T-cell (primary cell): ENCODE measurements around the gene BIK. TPM values are rescaled to one million over a fixed set of nuclear protein-coding genes. Genes with fewer than 3 reads are reported as not detected.
A peak's percentile ranks its signal among the peaks of the same experiment; 100 is the strongest.

Source experiments
- ATAC-seq, 4 experiments: fragments of 200-7000 bp in 3 of 4; fragments of 150-1000 bp in 1 of 4; cut with Tn5 transposase; replicated peaks in 1 of 4; 1 replicate in 3 of 4; 2 replicates in 1 of 4; pipeline ENCODE4 v1.10.0; 2021; ENCODE audit warnings: moderate library complexity in 3 of 4, mild to moderate bottlenecking in 2 of 4, moderate number of reproducible peaks in 1 of 4
- CTCF ChIA-PET, 2 donors: fragments of 300-600 bp; sonication (Branson Sonifier 250); formaldehyde crosslinking; loops; one replicate each; lab custom pipeline; 2022; ENCODE audit warnings: antibody characterized with exemption in 2 of 2; lab: Charles Lee
- POLR2A ChIA-PET, 2 donors: fragments of 300-600 bp; sonication (Branson Sonifier 250); formaldehyde crosslinking; loops; one replicate each; lab custom pipeline; 2022; ENCODE audit warnings: antibody characterized with exemption in 2 of 2; lab: Charles Lee
- DNase-seq, 35 experiments: peaks; one replicate each; pipeline versions ENCODE4 v3.0.0 to v3.0.0-alpha.2; 2013 to 2023
- H3K27ac ChIP-seq: one replicate; pipeline ENCODE4 v1.5.1; 2013; ENCODE audit warnings: low read length
- H3K27me3 ChIP-seq, 2 experiments: replicated peaks in 1 of 2; 1 replicate in 1 of 2; 2 replicates in 1 of 2; pipeline versions ENCODE4 v1.6.1 to v1.7.0; 2013; ENCODE audit warnings: low read length in 1 of 2, mixed read lengths in 1 of 2; ENCODE audit not compliant: control insufficient read depth in 2 of 2, insufficient read depth in 2 of 2; ENCODE audit errors: extremely low read depth in 1 of 2
- H3K36me3 ChIP-seq, 2 donors: 1 replicate in 1 of 2; 2 replicates in 1 of 2; pipeline versions ENCODE4 v1.6.1 to v1.7.0; 2013; ENCODE audit warnings: low read length in 1 of 2; ENCODE audit not compliant: control insufficient read depth in 2 of 2, insufficient read depth in 1 of 2; ENCODE audit errors: extremely low read depth in 1 of 2
- H3K4me1 ChIP-seq, 2 experiments: 1 replicate in 1 of 2; 2 replicates in 1 of 2; pipeline versions ENCODE4 v1.6.1 to v1.7.0; 2013; ENCODE audit warnings: low read length in 2 of 2, mixed read lengths in 1 of 2; ENCODE audit not compliant: insufficient read depth in 2 of 2, control insufficient read depth in 1 of 2; ENCODE audit errors: extremely low read depth in 1 of 2
- H3K4me3 ChIP-seq, 2 donors: 1 replicate in 1 of 2; 2 replicates in 1 of 2; pipeline versions ENCODE4 v1.5.1 to v1.7.0; 2013; ENCODE audit warnings: mild to moderate bottlenecking in 2 of 2, low read length in 1 of 2, moderate library complexity in 1 of 2; ENCODE audit not compliant: control insufficient read depth in 1 of 2; ENCODE audit errors: extremely low read depth in 1 of 2
- H3K9me3 ChIP-seq: 2 replicates; pipeline ENCODE4 v1.7.0; 2013
- H3K27ac Mint-ChIP-seq, 2 donors: one replicate each; pipeline ENCODE4 v1.8.0; 2020 to 2021; ENCODE audit warnings: mild to moderate bottlenecking in 2 of 2, mixed read lengths in 2 of 2
- H3K27me3 Mint-ChIP-seq, 2 donors: one replicate each; pipeline ENCODE4 v1.8.0; 2021 to 2022; ENCODE audit warnings: mixed read lengths in 2 of 2
- H3K36me3 Mint-ChIP-seq: one replicate; pipeline ENCODE4 v1.8.0; 2021; ENCODE audit warnings: mixed read lengths
- H3K4me1 Mint-ChIP-seq, 3 donors: one replicate each; pipeline ENCODE4 v1.8.0; 2020 to 2022; ENCODE audit warnings: mixed read lengths in 3 of 3, mild to moderate bottlenecking in 1 of 3
- H3K4me3 Mint-ChIP-seq, 3 donors: one replicate each; pipeline ENCODE4 v1.8.0; 2020 to 2022; ENCODE audit warnings: mild to moderate bottlenecking in 3 of 3, mixed read lengths in 3 of 3, moderate library complexity in 3 of 3
- H3K9me3 Mint-ChIP-seq, 3 donors: one replicate each; pipeline ENCODE4 v1.8.0; 2020 to 2022; ENCODE audit warnings: mixed read lengths in 3 of 3
- WGBS: methylation state at CpG from one replicate; pipeline ENCODE4 v1.1.5; 2013; ENCODE audit warnings: missing lambda C conversion rate; ENCODE audit not compliant: insufficient coverage; 5-methylcytosine and 5-hydroxymethylcytosine counted together
- total RNA-seq, 35 experiments: library from RNA in 6 of 35; stranded (reverse) in 6 of 35; fragments of 120-200 nt in 1 of 35; gene quantifications; one replicate each; pipeline versions ENCODE4 v1.2.1 to v1.2.4 and lab custom pipeline; 2013 to 2026

The BIK gene
- total RNA-seq, 5 donors from 2014 or later (not counting 1 experiment from before 2014, with no cell fraction given) = 2.0 to 3.2 (median 2.7) TPM

- Histone ChIP-seq H3K9me3 (no peaks in the 10 kb centered on the region), H3K36me3 (peaks cover 0 to 7% of the 10 kb centered on the region in 2 donors), H3K27ac (no peak overlapping the region), H3K27me3 (no peaks in the 10 kb centered on the region), H3K4me1 (peaks cover 0 to under 1% of the 10 kb centered on the region in 2 experiments), H3K4me3 (no peak overlapping the region)
- 94% methylated on average over 20 of the region's 24 CpGs for WGBS
- Mint-ChIP-seq H3K4me3 (no peak overlapping the region), H3K4me1 (peaks cover 2 to 18% (median 10%) of the 10 kb centered on the region in 3 donors), H3K9me3 (no peaks in the 10 kb centered on the region), H3K27me3 (no peaks in the 10 kb centered on the region), H3K36me3 (peaks cover 10% of the 10 kb centered on the region), H3K27ac (no peak overlapping the region)
- no peak for DNase-seq
- ATAC-seq = no peak
- ChIA-PET CTCF (no interaction called here), POLR2A (no interaction called here)
These were observed 48.4 kb downstream of the BIK start for GRCh38 chr22:43158778-43159483.

GRCh38 chr22:43159484-43160178 lies 49.1 kb downstream of the BIK start:
- CTCF ChIA-PET = no interaction called here
- Mint-ChIP-seq H3K9me3 (no peaks in the 10 kb centered on the region), H3K27ac (no peak overlapping the region), H3K4me1 (peaks cover 2 to 17% (median 15%) of the 10 kb centered on the region in 3 donors), H3K36me3 (peaks cover 10% of the 10 kb centered on the region), H3K4me3 (no peak overlapping the region), H3K27me3 (no peaks in the 10 kb centered on the region)
- 95% methylated on average over 13 of the region's 18 CpGs for WGBS
- Histone ChIP-seq H3K27me3 (no peaks in the 10 kb centered on the region), H3K27ac (no peak overlapping the region), H3K36me3 (peaks cover 0 to 7% of the 10 kb centered on the region in 2 donors), H3K4me3 (no peak overlapping the region), H3K4me1 (no peaks in the 10 kb centered on the region), H3K9me3 (no peaks in the 10 kb centered on the region)
- POLR2A ChIA-PET = no interaction called here
- DNase-seq (no peak), ATAC-seq (no peak)

- Mint-ChIP-seq H3K4me1 (peaks cover 2 to 19% (median 13%) of the 10 kb centered on the region in 3 donors), H3K27ac (peak overlapping the region in 1 of 2 donors; percentile 17), H3K27me3 (no peaks in the 10 kb centered on the region), H3K36me3 (peaks cover 10% of the 10 kb centered on the region), H3K4me3 (no peak overlapping the region), H3K9me3 (no peaks in the 10 kb centered on the region)
- ChIA-PET POLR2A (no interaction called here), CTCF (no interaction called here)
- Histone ChIP-seq H3K9me3 (no peaks in the 10 kb centered on the region), H3K27ac (no peak overlapping the region), H3K27me3 (no peaks in the 10 kb centered on the region), H3K36me3 (peaks cover 0 to 7% of the 10 kb centered on the region in 2 donors), H3K4me1 (no peaks in the 10 kb centered on the region), H3K4me3 (no peak overlapping the region)
- DNase-seq (no peak), ATAC-seq (no peak)
- WGBS = 93% methylated on average over 3 of the region's 8 CpGs
These were observed 50.1 kb downstream of the BIK start for GRCh38 chr22:43160497-43161126.

GRCh38 chr22:43162412-43163150 lies 52.0 kb downstream of the BIK start:
- H3K36me3 Mint-ChIP-seq = peaks cover 11% of the 10 kb centered on the region
- H3K9me3 Mint-ChIP-seq = no peaks in the 10 kb centered on the region
- ATAC-seq (no peak), DNase-seq (no peak)
- H3K27ac ChIP-seq = no peak overlapping the region
- WGBS = 94% methylated on average over 20 of the region's 24 CpGs
- H3K4me1 Mint-ChIP-seq = peaks cover 2 to 19% (median 6%) of the 10 kb centered on the region in 3 donors
- H3K27me3 ChIP-seq = no peaks in the 10 kb centered on the region
- peaks cover 2 to 7% of the 10 kb centered on the region in 2 donors for H3K36me3 ChIP-seq
- ChIA-PET CTCF (no interaction called here), POLR2A (no interaction called here)
- H3K27ac Mint-ChIP-seq = no peak overlapping the region
- no peak overlapping the region for H3K4me3 Mint-ChIP-seq
- no peaks in the 10 kb centered on the region for H3K9me3 ChIP-seq
- H3K4me3 ChIP-seq = no peak overlapping the region
- no peaks in the 10 kb centered on the region for H3K4me1 ChIP-seq
- no peaks in the 10 kb centered on the region for H3K27me3 Mint-ChIP-seq

- no peaks in the 10 kb centered on the region for H3K9me3 Mint-ChIP-seq
- 94% methylated on average over 17 of the region's 18 CpGs for WGBS
- no peaks in the 10 kb centered on the region for H3K4me1 ChIP-seq
- H3K36me3 Mint-ChIP-seq = peaks cover 13% of the 10 kb centered on the region
- no peaks in the 10 kb centered on the region for H3K9me3 ChIP-seq
- peaks cover 2 to 15% (median 2%) of the 10 kb centered on the region in 3 donors for H3K4me1 Mint-ChIP-seq
- H3K27me3 Mint-ChIP-seq = no peaks in the 10 kb centered on the region
- H3K36me3 ChIP-seq = peaks cover 2 to 7% of the 10 kb centered on the region in 2 donors
- no peak overlapping the region for H3K27ac Mint-ChIP-seq
- no peak overlapping the region for H3K4me3 ChIP-seq
- DNase-seq = no peak
- no peak for ATAC-seq
- ChIA-PET POLR2A (interaction anchor here in 1 of 2 donors (0.5 kb wide), 1 partner anchor 66 kb away, joined by 4 read pairs; no protein-coding TSS in a partner anchor), CTCF (no interaction called here)
- no peak overlapping the region for H3K4me3 Mint-ChIP-seq
- no peaks in the 10 kb centered on the region for H3K27me3 ChIP-seq
- H3K27ac ChIP-seq = no peak overlapping the region
These were observed 52.8 kb downstream of the BIK start for GRCh38 chr22:43163241-43163795.

- Mint-ChIP-seq H3K4me1 (peaks cover 0 to 12% (median 2%) of the 10 kb centered on the region in 3 donors), H3K27ac (no peak overlapping the region), H3K36me3 (peaks cover 14% of the 10 kb centered on the region), H3K4me3 (no peak overlapping the region), H3K9me3 (no peaks in the 10 kb centered on the region), H3K27me3 (no peaks in the 10 kb centered on the region)
- no peak for DNase-seq
- no peaks in the 10 kb centered on the region for H3K4me1 ChIP-seq
- H3K36me3 ChIP-seq = peaks cover 4 to 6% of the 10 kb centered on the region in 2 donors
- no peak overlapping the region for H3K4me3 ChIP-seq
- H3K27me3 ChIP-seq = no peaks in the 10 kb centered on the region
- ChIA-PET POLR2A (no interaction called here), CTCF (interaction anchor here in 1 of 2 donors (0.5 kb wide), 1 partner anchor 17 kb away, joined by 3 read pairs; no protein-coding TSS in a partner anchor)
- WGBS = 65% methylated on average over 10 of the region's 16 CpGs
- ATAC-seq = no peak
- H3K9me3 ChIP-seq = no peaks in the 10 kb centered on the region
- no peak overlapping the region for H3K27ac ChIP-seq
These were observed 54.1 kb downstream of the BIK start for GRCh38 chr22:43164636-43165035.
